SU-DHL-6 (cell line): ENCODE measurements around the gene COL25A1.

Experiments used
- CTCF ChIP-seq: fragments of 200-600 bp; sonication (generic); IDR thresholded peaks from one replicate; pipeline ENCODE4 v1.5.1; 2017; ENCODE audit warnings: antibody characterized with exemption, mild to moderate bottlenecking, low read length, moderate library complexity; ENCODE audit not compliant: insufficient read depth, poor library complexity, severe bottlenecking
- EZH2phosphoT487 ChIP-seq: fragments of 200-600 bp; sonication (generic), shearing (Covaris generic); conservative IDR thresholded peaks from 2 replicates; pipeline ENCODE4 v1.6.1; 2018; ENCODE audit warnings: mild to moderate bottlenecking, antibody characterized with exemption, low read length, moderate library complexity, mixed read lengths

DNA sequence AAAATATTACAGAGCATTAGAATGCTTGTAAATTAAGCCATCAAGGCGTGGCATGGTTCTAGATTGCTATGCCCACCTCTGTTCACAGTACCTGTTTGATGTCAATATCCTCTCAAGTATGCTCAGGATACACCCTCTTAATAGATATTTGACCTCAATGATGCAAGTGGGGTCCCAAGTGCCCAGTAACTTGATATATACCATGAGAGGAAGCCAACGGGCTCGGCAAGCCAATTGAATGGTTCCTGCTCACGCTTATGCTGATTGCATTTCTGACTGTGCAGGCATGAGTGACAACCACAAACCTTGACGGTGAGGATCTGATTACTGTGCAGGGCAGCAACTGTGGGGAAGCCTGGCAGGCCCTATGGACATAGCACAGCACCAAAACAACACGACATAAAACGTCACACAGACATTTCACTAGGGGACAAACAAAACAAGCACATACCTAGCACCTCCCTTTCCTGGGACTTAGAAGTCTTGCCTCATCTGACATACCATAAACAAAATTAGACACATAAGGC is 360.5 kb downstream of the COL25A1 start:
- TF ChIP-seq CTCF (no peak), EZH2phosphoT487 (no peak)
